Mesenchymal stem cell (in vitro differentiated cells and primary cell): ENCODE data around the gene PCDHGA10.

ENCODE experiments used
- DNase-seq: peaks from one replicate; pipeline ENCODE4 v3.0.0-alpha.2; 2013
- H2AFZ ChIP-seq: one replicate; pipeline ENCODE4 v1.6.1; 2013; ENCODE audit warnings: low read depth, mild to moderate bottlenecking, control low read depth, inconsistent platforms, low read length, moderate library complexity
- H2AK5ac ChIP-seq: 2 replicates; pipeline ENCODE4 v1.6.1; 2013; ENCODE audit warnings: low read length, moderate library complexity, mild to moderate bottlenecking, inconsistent platforms; ENCODE audit not compliant: severe bottlenecking
- H2BK120ac ChIP-seq: one replicate; pipeline ENCODE4 v1.6.1; 2013; ENCODE audit warnings: low read depth, mild to moderate bottlenecking, inconsistent platforms, low read length, moderate library complexity
- H2BK12ac ChIP-seq, 2 experiments: one replicate each; pipeline ENCODE4 v1.6.1; 2013; ENCODE audit warnings: inconsistent platforms in 2 of 2, low read length in 2 of 2, mild to moderate bottlenecking in 2 of 2, moderate library complexity in 2 of 2, control low read depth in 1 of 2
- H2BK15ac ChIP-seq: one replicate; pipeline ENCODE4 v1.6.1; 2013; ENCODE audit warnings: mild to moderate bottlenecking, low read depth, inconsistent platforms; ENCODE audit not compliant: poor library complexity, severe bottlenecking
- H2BK5ac ChIP-seq: 2 replicates; pipeline ENCODE4 v1.6.1; 2013; ENCODE audit warnings: low read depth, mild to moderate bottlenecking, low read length, control low read depth, inconsistent platforms; ENCODE audit not compliant: poor library complexity, severe bottlenecking
- H3K14ac ChIP-seq, 2 experiments: one replicate each; pipeline ENCODE4 v1.6.1; 2013; ENCODE audit warnings: inconsistent platforms in 2 of 2, low read length in 2 of 2, control low read depth in 1 of 2, mild to moderate bottlenecking in 1 of 2, moderate library complexity in 1 of 2
- H3K18ac ChIP-seq, 2 experiments: one replicate each; pipeline ENCODE4 v1.6.1; 2013; ENCODE audit warnings: inconsistent platforms in 2 of 2, low read length in 2 of 2, control low read depth in 1 of 2, low read depth in 1 of 2, mild to moderate bottlenecking in 1 of 2
- H3K23ac ChIP-seq, 2 experiments: one replicate each; pipeline ENCODE4 v1.6.1; 2013; ENCODE audit warnings: inconsistent platforms in 2 of 2, low read length in 2 of 2, mild to moderate bottlenecking in 2 of 2, moderate library complexity in 2 of 2, control low read depth in 1 of 2
- H3K27ac ChIP-seq: 2 replicates; pipeline ENCODE4 v1.5.1; 2013; ENCODE audit warnings: mild to moderate bottlenecking, moderate library complexity, low read length, control low read depth, inconsistent platforms; ENCODE audit not compliant: poor library complexity, severe bottlenecking
- H3K27me3 ChIP-seq, 2 experiments: 2 replicates each; pipeline versions ENCODE4 v1.6.1 to v1.7.0; 2013; ENCODE audit warnings: low read length in 2 of 2, mild to moderate bottlenecking in 2 of 2, moderate library complexity in 2 of 2, control low read depth in 1 of 2, inconsistent platforms in 1 of 2; ENCODE audit not compliant: control insufficient read depth in 1 of 2, insufficient read depth in 1 of 2
- H3K36me3 ChIP-seq, 2 experiments: 2 replicates each; pipeline versions ENCODE4 v1.6.1 to v1.7.0; 2013; ENCODE audit warnings: low read length in 2 of 2, control low read depth in 1 of 2, inconsistent platforms in 1 of 2, low read depth in 1 of 2, mild to moderate bottlenecking in 1 of 2; ENCODE audit not compliant: insufficient read depth in 2 of 2, control insufficient read depth in 1 of 2
- H3K4ac ChIP-seq, 2 experiments: one replicate each; pipeline ENCODE4 v1.6.1; 2013; ENCODE audit warnings: inconsistent platforms in 2 of 2, low read length in 2 of 2, mild to moderate bottlenecking in 2 of 2, moderate library complexity in 2 of 2, control low read depth in 1 of 2, low read depth in 1 of 2
- H3K4me1 ChIP-seq: 2 replicates; pipeline ENCODE4 v1.6.1; 2013; ENCODE audit warnings: low read depth, low read length, control low read depth; ENCODE audit not compliant: control insufficient read depth, insufficient read depth
- H3K4me2 ChIP-seq: 2 replicates; pipeline ENCODE4 v1.6.1; 2013; ENCODE audit warnings: low read length, mild to moderate bottlenecking, inconsistent platforms; ENCODE audit not compliant: poor library complexity, severe bottlenecking
- H3K4me3 ChIP-seq, 2 experiments: 2 replicates each; pipeline versions ENCODE4 v1.5.1 to v1.7.0; 2013; ENCODE audit warnings: low read length in 2 of 2, mild to moderate bottlenecking in 2 of 2, control low read depth in 1 of 2, low read depth in 1 of 2; ENCODE audit not compliant: insufficient read depth in 1 of 2
- H3K79me1 ChIP-seq: replicated peaks from 2 replicates; pipeline ENCODE4 v1.6.1; 2013; ENCODE audit warnings: mild to moderate bottlenecking, control low read depth, low read length, inconsistent platforms; ENCODE audit not compliant: poor library complexity, severe bottlenecking
- H3K9ac ChIP-seq: 2 replicates; pipeline ENCODE4 v1.7.0; 2013; ENCODE audit warnings: mild to moderate bottlenecking, low read length, moderate library complexity
- H3K9me3 ChIP-seq: 2 replicates; pipeline ENCODE4 v1.7.0; 2013; ENCODE audit warnings: mild to moderate bottlenecking, low read length; ENCODE audit not compliant: control insufficient read depth
- H4K8ac ChIP-seq: one replicate; pipeline ENCODE4 v1.6.1; 2013; ENCODE audit warnings: inconsistent platforms, mild to moderate bottlenecking, low read length, moderate library complexity
- H4K91ac ChIP-seq: one replicate; pipeline ENCODE4 v1.6.1; 2013; ENCODE audit warnings: mild to moderate bottlenecking, low read length, inconsistent platforms
- WGBS: methylation state at CpG from one replicate; pipeline ENCODE4 v1.1.7; 2013; ENCODE audit warnings: mixed read lengths; 5-methylcytosine and 5-hydroxymethylcytosine counted together

The PCDHGA10 gene

GRCh38 chr5:141465351-141465750 is 52.6 kb downstream of the PCDHGA10 start:
- Histone ChIP-seq H3K27me3 (no peaks in the 10 kb centered on the region), H2BK15ac (no peak overlapping the region), H3K18ac (no peak overlapping the region), H4K8ac (no peak overlapping the region), H3K23ac (no peak overlapping the region), H2AK5ac (no peak overlapping the region), H3K9me3 (no peaks in the 10 kb centered on the region), H3K4ac (no peak overlapping the region), H3K27ac (peak overlapping the region; percentile 28), H3K36me3 (peaks cover 0 to 8% of the 10 kb centered on the region in 2 experiments), H3K4me3 (no peak overlapping the region), H3K4me1 (peaks cover 2% of the 10 kb centered on the region), H4K91ac (no peak overlapping the region), H3K4me2 (no peak overlapping the region), H2BK120ac (no peak overlapping the region), H3K79me1 (peaks cover 10% of the 10 kb centered on the region), H2AFZ (no peak overlapping the region), H3K9ac (no peak overlapping the region), H3K14ac (no peak overlapping the region), H2BK12ac (no peak overlapping the region), H2BK5ac (no peak overlapping the region)
- 98% methylated on average over 3 of the region's 3 CpGs for WGBS
- peak; percentile 22 for DNase-seq
